RWPE1 (cell line): ENCODE data around the gene AGK.

Source experiments
- CTCF ChIA-PET: fragments of 350-600 bp; sonication (Branson Sonifier 250); formaldehyde crosslinking; extraction: SDS; loops from one replicate; lab custom pipeline; 2021; lab: Yijun Ruan, JAX
- POLR2A ChIA-PET: fragments of 400-600 bp; formaldehyde crosslinking; extraction: SDS; loops from one replicate; lab custom pipeline; 2020; ENCODE audit warnings: antibody characterized with exemption; ENCODE audit not compliant: low non-redundant PET; lab: Yijun Ruan, JAX
- DNase-seq: peaks from one replicate; pipeline ENCODE4 v3.0.0; 2012; ENCODE audit warnings: low spot score
- H3K27ac ChIP-seq: fragments of 450-650 bp; 2 replicates; pipeline ENCODE4 v1.5.1; 2017
- TF ChIP-seq, protein P1 (sequence below): fragments of 450-650 bp; conservative IDR thresholded peaks from 2 replicates; pipeline ENCODE4 v1.5.1; 2017; ENCODE audit warnings: low read depth, mild to moderate bottlenecking

AGK gene

DNA sequence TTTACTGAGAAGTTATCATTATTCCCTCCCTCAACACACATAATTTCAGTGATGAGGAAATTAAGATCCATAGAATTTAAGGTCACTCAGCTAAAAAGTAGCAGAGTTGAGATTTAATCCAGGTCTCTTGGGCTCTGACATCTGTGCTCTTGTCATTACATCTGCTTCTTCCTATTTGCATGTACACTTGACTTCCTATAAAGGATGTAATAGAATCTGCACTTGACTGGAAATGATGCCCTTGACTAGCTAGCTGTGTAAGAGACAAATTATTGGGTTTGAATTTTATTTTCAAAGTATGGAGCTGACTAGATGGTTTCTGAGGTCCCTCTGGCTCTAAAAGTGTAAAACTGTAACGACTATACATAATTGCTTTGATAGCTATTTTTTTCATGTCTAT, 59.5 kb downstream of the AGK start:
- no peak for DNase-seq
- ChIA-PET CTCF (no interaction called here), POLR2A (no interaction called here)
- TF ChIP-seq, protein P1, sequence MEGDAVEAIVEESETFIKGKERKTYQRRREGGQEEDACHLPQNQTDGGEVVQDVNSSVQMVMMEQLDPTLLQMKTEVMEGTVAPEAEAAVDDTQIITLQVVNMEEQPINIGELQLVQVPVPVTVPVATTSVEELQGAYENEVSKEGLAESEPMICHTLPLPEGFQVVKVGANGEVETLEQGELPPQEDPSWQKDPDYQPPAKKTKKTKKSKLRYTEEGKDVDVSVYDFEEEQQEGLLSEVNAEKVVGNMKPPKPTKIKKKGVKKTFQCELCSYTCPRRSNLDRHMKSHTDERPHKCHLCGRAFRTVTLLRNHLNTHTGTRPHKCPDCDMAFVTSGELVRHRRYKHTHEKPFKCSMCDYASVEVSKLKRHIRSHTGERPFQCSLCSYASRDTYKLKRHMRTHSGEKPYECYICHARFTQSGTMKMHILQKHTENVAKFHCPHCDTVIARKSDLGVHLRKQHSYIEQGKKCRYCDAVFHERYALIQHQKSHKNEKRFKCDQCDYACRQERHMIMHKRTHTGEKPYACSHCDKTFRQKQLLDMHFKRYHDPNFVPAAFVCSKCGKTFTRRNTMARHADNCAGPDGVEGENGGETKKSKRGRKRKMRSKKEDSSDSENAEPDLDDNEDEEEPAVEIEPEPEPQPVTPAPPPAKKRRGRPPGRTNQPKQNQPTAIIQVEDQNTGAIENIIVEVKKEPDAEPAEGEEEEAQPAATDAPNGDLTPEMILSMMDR, result no peak
- no peak overlapping the region for H3K27ac ChIP-seq

DNA sequence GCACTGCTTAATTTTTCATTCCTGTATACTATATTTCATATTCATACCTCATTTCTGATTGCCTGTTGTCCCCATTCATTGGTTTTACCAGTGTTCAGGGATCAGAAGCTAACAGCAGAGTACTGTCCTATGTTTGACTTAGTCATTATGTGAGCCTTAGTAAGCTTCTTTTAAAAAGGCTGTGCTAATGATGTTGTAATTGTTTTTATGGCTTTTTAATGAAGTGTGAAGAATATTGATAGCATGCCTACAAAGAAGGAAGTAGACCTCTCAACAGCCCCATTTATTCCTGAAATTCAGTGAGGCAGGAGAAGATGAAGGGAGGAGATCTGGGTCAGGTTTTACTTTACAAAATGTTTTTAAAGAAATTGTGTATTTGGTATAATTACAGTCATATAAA, 61.7 kb downstream of the AGK start:
- DNase-seq, result no peak
- TF ChIP-seq, protein P1, result no peak
- H3K27ac ChIP-seq, result no peak overlapping the region
- ChIA-PET POLR2A (no interaction called here), CTCF (no interaction called here)

DNA sequence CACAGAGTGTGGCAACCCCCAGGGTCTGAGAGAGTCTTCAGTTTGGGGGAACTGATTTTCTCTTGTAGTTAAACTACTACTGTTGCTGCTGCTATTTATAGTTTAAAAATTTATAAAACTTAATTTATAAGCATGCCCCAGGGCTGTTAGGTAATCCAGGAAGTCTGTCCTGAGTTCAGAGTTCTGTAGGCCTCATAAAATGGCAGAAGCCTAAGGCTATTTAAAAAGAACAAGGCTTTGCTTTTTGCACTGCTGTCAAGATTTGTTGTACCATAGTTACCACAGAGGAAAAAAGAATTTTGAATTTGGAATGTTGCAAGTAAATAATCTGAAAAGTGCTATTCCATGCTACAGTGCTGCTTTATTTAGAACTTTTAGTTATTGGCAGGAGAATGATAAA, 66.1 kb downstream of the AGK start:
- TF ChIP-seq, protein P1, result no peak
- H3K27ac ChIP-seq, result no peak overlapping the region
- ChIA-PET POLR2A (no interaction called here), CTCF (no interaction called here)
- no peak for DNase-seq

DNA sequence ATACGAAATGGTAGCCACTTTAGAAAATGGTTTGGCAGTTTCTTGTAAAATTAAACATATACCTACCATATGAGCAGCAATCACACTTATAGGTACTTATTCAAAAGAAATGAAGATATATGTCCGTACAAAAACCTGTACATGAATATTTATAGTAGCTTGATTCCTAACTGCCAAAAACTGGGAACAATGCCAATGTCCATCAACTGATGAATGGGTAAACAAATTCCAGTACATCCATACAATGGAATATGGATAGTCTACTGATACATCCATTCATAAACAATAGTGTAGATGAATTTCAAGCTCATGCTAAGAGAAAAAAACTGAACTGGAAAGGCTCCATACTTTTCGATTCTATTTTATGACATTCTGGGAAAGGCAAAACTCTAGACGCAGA, 68.5 kb downstream of the AGK start:
- POLR2A ChIA-PET, result no interaction called here
- TF ChIP-seq, protein P1, result no peak
- CTCF ChIA-PET, result no interaction called here
- H3K27ac ChIP-seq, result no peak overlapping the region
- DNase-seq, result no peak

DNA sequence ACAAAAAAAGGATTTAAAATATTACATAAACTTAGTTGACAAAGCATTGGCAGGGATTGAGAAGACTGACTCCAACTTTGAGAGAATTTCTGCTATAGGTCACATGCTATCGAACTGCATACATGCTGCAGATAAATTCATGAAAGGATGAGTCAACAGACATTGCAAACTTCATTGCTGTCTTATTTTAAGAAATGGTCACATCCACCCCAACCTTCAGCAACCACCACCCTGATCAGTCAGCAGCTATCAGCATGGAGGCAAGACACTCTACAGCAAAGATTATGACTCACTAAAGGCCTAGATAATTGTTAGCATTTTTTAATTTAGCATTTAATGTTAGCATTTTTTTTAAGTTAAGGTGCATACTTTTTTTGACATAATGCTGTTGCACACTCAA, 73.6 kb downstream of the AGK start:
- ChIA-PET POLR2A (no interaction called here), CTCF (no interaction called here)
- no peak overlapping the region for H3K27ac ChIP-seq

DNA sequence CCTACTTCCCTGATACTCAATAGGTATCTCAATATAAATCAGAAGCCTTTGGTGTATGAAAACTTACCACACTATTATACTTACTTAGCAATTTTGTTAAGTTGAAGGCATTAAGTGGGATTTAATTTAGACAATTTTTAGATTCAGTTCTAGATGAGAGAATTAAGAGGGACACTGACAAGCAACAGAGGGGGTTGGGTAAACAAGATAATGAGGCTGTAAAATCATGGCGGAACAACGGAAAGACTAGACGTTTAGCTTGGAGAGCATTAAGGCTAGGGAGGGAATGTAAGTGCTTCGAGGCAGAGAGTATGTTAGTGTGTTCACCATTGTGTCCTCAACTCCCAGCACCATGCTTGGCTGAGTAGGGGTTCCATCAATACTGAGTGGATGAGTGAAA, 79.4 kb downstream of the AGK start:
- no peak for DNase-seq
- CTCF ChIA-PET, result no interaction called here
- POLR2A ChIA-PET, result no interaction called here

More for the DNA sequence above, 73.6 kb downstream of the AGK start:
- DNase-seq, result no peak
- TF ChIP-seq, protein P1, result no peak

More for the DNA sequence above, 79.4 kb downstream of the AGK start:
- H3K27ac ChIP-seq, result no peak overlapping the region
- TF ChIP-seq, protein P1, result no peak
